ENCODE measurements around the gene VRK1.

DNA sequence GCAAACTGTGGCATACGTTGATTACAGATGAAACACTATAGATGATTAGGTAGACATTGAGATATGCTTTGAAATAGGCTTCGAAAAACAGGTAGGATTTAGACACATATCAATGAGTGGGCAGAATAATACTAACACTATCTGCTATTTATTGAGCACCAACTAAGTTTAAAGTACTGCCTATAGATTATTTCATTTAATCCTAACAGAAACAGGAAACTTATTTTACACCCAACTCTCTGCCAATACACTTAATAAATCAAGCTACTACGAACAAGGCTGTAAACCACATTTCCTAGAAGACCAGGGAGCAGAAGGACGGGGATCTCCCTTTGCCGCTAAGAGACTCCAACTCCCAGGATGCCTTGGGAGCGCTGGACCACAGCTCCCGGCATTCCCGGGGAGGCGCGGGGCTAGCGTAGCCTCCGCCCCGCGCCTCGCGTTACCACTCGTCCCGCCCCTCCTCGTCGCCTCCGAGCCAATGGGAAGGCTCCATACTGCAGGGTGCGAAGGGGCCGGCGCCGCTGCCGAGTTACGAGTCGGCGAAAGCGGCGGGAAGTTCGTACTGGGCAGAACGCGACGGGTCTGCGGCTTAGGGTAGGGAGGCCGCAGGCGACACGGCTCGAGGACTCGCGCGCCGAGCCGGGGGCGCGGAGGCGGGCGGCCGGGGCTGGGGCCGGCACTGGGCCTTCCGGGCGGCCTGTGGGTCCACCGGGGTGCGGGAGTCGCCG, at the start of gene VRK1:
- TF ChIP-seq, protein P1, sequence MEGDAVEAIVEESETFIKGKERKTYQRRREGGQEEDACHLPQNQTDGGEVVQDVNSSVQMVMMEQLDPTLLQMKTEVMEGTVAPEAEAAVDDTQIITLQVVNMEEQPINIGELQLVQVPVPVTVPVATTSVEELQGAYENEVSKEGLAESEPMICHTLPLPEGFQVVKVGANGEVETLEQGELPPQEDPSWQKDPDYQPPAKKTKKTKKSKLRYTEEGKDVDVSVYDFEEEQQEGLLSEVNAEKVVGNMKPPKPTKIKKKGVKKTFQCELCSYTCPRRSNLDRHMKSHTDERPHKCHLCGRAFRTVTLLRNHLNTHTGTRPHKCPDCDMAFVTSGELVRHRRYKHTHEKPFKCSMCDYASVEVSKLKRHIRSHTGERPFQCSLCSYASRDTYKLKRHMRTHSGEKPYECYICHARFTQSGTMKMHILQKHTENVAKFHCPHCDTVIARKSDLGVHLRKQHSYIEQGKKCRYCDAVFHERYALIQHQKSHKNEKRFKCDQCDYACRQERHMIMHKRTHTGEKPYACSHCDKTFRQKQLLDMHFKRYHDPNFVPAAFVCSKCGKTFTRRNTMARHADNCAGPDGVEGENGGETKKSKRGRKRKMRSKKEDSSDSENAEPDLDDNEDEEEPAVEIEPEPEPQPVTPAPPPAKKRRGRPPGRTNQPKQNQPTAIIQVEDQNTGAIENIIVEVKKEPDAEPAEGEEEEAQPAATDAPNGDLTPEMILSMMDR (IDR thresholded peaks at IDR 0.05 in 4 of 5, conservative IDR thresholded peaks at IDR 0.05 in 1 of 5) = no peak
- no peak for TF ChIP-seq POLR2A (IDR thresholded peaks at IDR 0.05)
